Measurements from ENCODE around the gene OR56B4.
"Not testable (repeated sequence)": the region's sequence is repeated elsewhere in the genome, so short reads cannot be mapped to it uniquely, and the experiment has no call there.

Gene OR56B4

GRCh38 chr11:6107384-6107783 lies at the start of gene OR56B4:
TSS of gene OR56B4 (plus strand) at chr11:6107684. CDS start at chr11:6107779, 95 bp downstream.
- ATAC-seq, H3K4me1 Mint-ChIP-seq, H3K9me3 Mint-ChIP-seq, H3K4me3 Mint-ChIP-seq, H3K36me3 Mint-ChIP-seq, H3K27ac Mint-ChIP-seq: not testable (repeated sequence)
- peaks cover 13% of the 10 kb centered on the region for H3K27me3 Mint-ChIP-seq

GRCh38 chr11:6061475-6061874 lies 46.0 kb upstream of the OR56B4 start:
- Mint-ChIP-seq H3K36me3 (no peaks in the 10 kb centered on the region), H3K27ac (no peak overlapping the region), H3K4me1 (no peaks in the 10 kb centered on the region), H3K4me3 (no peak overlapping the region), H3K27me3 (no peaks in the 10 kb centered on the region), H3K9me3 (no peaks in the 10 kb centered on the region)
- no peak for ATAC-seq

GRCh38 chr11:6062691-6063358 lies 44.7 kb upstream of the OR56B4 start:
- no peaks in the 10 kb centered on the region for H3K4me1 Mint-ChIP-seq
- H3K27ac Mint-ChIP-seq, result no peak overlapping the region
- ATAC-seq, result no peak
- no peaks in the 10 kb centered on the region for H3K9me3 Mint-ChIP-seq
- H3K36me3 Mint-ChIP-seq, result no peaks in the 10 kb centered on the region
- peaks cover 7% of the 10 kb centered on the region for H3K27me3 Mint-ChIP-seq
- H3K4me3 Mint-ChIP-seq, result no peak overlapping the region

- no peak overlapping the region for H3K27ac Mint-ChIP-seq
Observed at GRCh38 chr11:6067502-6067901, 40.0 kb upstream of the OR56B4 start.

GRCh38 chr11:6076443-6076842 lies 31.0 kb upstream of the OR56B4 start:
- ATAC-seq, H3K4me1 Mint-ChIP-seq, H3K9me3 Mint-ChIP-seq, H3K27ac Mint-ChIP-seq, H3K4me3 Mint-ChIP-seq, H3K36me3 Mint-ChIP-seq: not testable (repeated sequence)
- peaks cover 29% of the 10 kb centered on the region for H3K27me3 Mint-ChIP-seq

More at GRCh38 chr11:6067502-6067901, 40.0 kb upstream of the OR56B4 start:
- Mint-ChIP-seq H3K4me1 (no peaks in the 10 kb centered on the region), H3K9me3 (no peaks in the 10 kb centered on the region), H3K27me3 (peaks cover 21% of the 10 kb centered on the region), H3K36me3 (no peaks in the 10 kb centered on the region), H3K4me3 (no peak overlapping the region)
- no peak for ATAC-seq

- no peak for ATAC-seq
- Mint-ChIP-seq H3K4me1 (no peaks in the 10 kb centered on the region), H3K4me3 (no peak overlapping the region), H3K9me3 (peaks cover 13% of the 10 kb centered on the region), H3K36me3 (no peaks in the 10 kb centered on the region), H3K27me3 (peaks cover 16% of the 10 kb centered on the region), H3K27ac (no peak overlapping the region)
Observed at GRCh38 chr11:6077723-6078122, 29.8 kb upstream of the OR56B4 start.

- Mint-ChIP-seq H3K27ac (no peak overlapping the region), H3K27me3 (peaks cover 7% of the 10 kb centered on the region), H3K4me1 (no peaks in the 10 kb centered on the region), H3K4me3 (no peak overlapping the region), H3K9me3 (peaks cover 14% of the 10 kb centered on the region), H3K36me3 (no peaks in the 10 kb centered on the region)
- ATAC-seq, result no peak
Observed at GRCh38 chr11:6079463-6079862, 28.0 kb upstream of the OR56B4 start.

- no peak overlapping the region for H3K4me3 Mint-ChIP-seq
- H3K4me1 Mint-ChIP-seq, result no peaks in the 10 kb centered on the region
- ATAC-seq, result no peak
- no peak overlapping the region for H3K27ac Mint-ChIP-seq
- peaks cover 8% of the 10 kb centered on the region for H3K9me3 Mint-ChIP-seq
- H3K27me3 Mint-ChIP-seq, result no peaks in the 10 kb centered on the region
- no peaks in the 10 kb centered on the region for H3K36me3 Mint-ChIP-seq
Observed at GRCh38 chr11:6083129-6083528, 24.4 kb upstream of the OR56B4 start.

GRCh38 chr11:6084587-6084986 lies 22.9 kb upstream of the OR56B4 start:
- H3K27ac Mint-ChIP-seq, result no peak overlapping the region
- H3K9me3 Mint-ChIP-seq, result peaks cover 9% of the 10 kb centered on the region
- no peaks in the 10 kb centered on the region for H3K4me1 Mint-ChIP-seq
- H3K36me3 Mint-ChIP-seq, result no peaks in the 10 kb centered on the region
- no peak overlapping the region for H3K4me3 Mint-ChIP-seq
- no peaks in the 10 kb centered on the region for H3K27me3 Mint-ChIP-seq
- ATAC-seq, result peak; percentile 8

- Mint-ChIP-seq H3K4me3 (no peak overlapping the region), H3K27me3 (peaks cover 27% of the 10 kb centered on the region), H3K27ac (no peak overlapping the region), H3K4me1 (no peaks in the 10 kb centered on the region), H3K9me3 (peaks cover 6% of the 10 kb centered on the region), H3K36me3 (no peaks in the 10 kb centered on the region)
- ATAC-seq, result no peak
Observed at GRCh38 chr11:6094186-6094585, 13.3 kb upstream of the OR56B4 start.

- peaks cover 2% of the 10 kb centered on the region for H3K9me3 Mint-ChIP-seq
- no peaks in the 10 kb centered on the region for H3K4me1 Mint-ChIP-seq
- H3K27me3 Mint-ChIP-seq, result peaks cover 42% of the 10 kb centered on the region
- no peaks in the 10 kb centered on the region for H3K36me3 Mint-ChIP-seq
- no peak overlapping the region for H3K27ac Mint-ChIP-seq
- no peak for ATAC-seq
- H3K4me3 Mint-ChIP-seq, result no peak overlapping the region
Observed at GRCh38 chr11:6095798-6096197, 11.7 kb upstream of the OR56B4 start.

- Mint-ChIP-seq H3K4me3 (no peak overlapping the region), H3K27me3 (peaks cover 43% of the 10 kb centered on the region), H3K9me3 (peaks cover 1% of the 10 kb centered on the region), H3K4me1 (no peaks in the 10 kb centered on the region), H3K36me3 (no peaks in the 10 kb centered on the region), H3K27ac (no peak overlapping the region)
- ATAC-seq, result no peak
Observed at GRCh38 chr11:6096417-6096816, 11.1 kb upstream of the OR56B4 start.

- no peaks in the 10 kb centered on the region for H3K36me3 Mint-ChIP-seq
- H3K27ac Mint-ChIP-seq, result no peak overlapping the region
Observed at GRCh38 chr11:6099577-6099976, 7.9 kb upstream of the OR56B4 start.

GRCh38 chr11:6110011-6110410 lies 2.5 kb downstream of the OR56B4 start:
- Mint-ChIP-seq H3K27me3 (peaks cover 23% of the 10 kb centered on the region), H3K27ac (no peak overlapping the region), H3K4me1 (no peaks in the 10 kb centered on the region), H3K9me3 (peaks cover 4% of the 10 kb centered on the region), H3K36me3 (no peaks in the 10 kb centered on the region), H3K4me3 (no peak overlapping the region)
- no peak for ATAC-seq

More at GRCh38 chr11:6099577-6099976, 7.9 kb upstream of the OR56B4 start:
- Mint-ChIP-seq H3K27me3 (peaks cover 43% of the 10 kb centered on the region), H3K4me1 (no peaks in the 10 kb centered on the region), H3K9me3 (no peaks in the 10 kb centered on the region), H3K4me3 (no peak overlapping the region)
- no peak for ATAC-seq

- Mint-ChIP-seq H3K4me1 (no peaks in the 10 kb centered on the region), H3K36me3 (no peaks in the 10 kb centered on the region), H3K27me3 (peaks cover 31% of the 10 kb centered on the region), H3K4me3 (no peak overlapping the region), H3K27ac (no peak overlapping the region), H3K9me3 (peaks cover 4% of the 10 kb centered on the region)
- no peak for ATAC-seq
Observed at GRCh38 chr11:6111673-6112072, 4.2 kb downstream of the OR56B4 start.

- H3K36me3 Mint-ChIP-seq, result peaks cover 4% of the 10 kb centered on the region
- no peak overlapping the region for H3K4me3 Mint-ChIP-seq
- H3K27ac Mint-ChIP-seq, result no peak overlapping the region
- no peaks in the 10 kb centered on the region for H3K4me1 Mint-ChIP-seq
- ATAC-seq, result no peak
- H3K27me3 Mint-ChIP-seq, result peaks cover 26% of the 10 kb centered on the region
- H3K9me3 Mint-ChIP-seq, result peaks cover 17% of the 10 kb centered on the region
Observed at GRCh38 chr11:6116638-6117037, 9.2 kb downstream of the OR56B4 start.
